HepG2 (cell line): Measurements from ENCODE around the gene ZNF618. TPM values are rescaled to one million over a fixed set of nuclear protein-coding genes. Genes with fewer than 3 reads are reported as not detected.

Experiments used
- ATAC-seq: fragments of 200-7000 bp; cut with Tn5 transposase; 3 replicates; pipeline ENCODE4 v1.9.1; 2020; ENCODE audit warnings: mild to moderate bottlenecking, moderate library complexity
- BruUV-seq: library from RNA; stranded (reverse); fragments of 400-500 nt; replicated peaks from 2 replicates; lab custom pipeline; 2021; lab: Mats Ljungman, UMichigan
- CTCF ChIA-PET: fragments of 300-600 bp; formaldehyde crosslinking; extraction: SDS; loops from one replicate; lab custom pipeline; 2021; ENCODE audit warnings: low total read pairs, inconsistent platforms, low intra/inter-chr PET ratio; lab: Yijun Ruan, JAX
- POLR2A ChIA-PET: fragments of 350-600 bp; sonication (Branson Sonifier 250); formaldehyde crosslinking; loops from one replicate; lab custom pipeline; 2020; ENCODE audit warnings: antibody characterized with exemption, inconsistent platforms; lab: Yijun Ruan, JAX
- DNase-seq: peaks from one replicate; pipeline ENCODE4 v3.0.0-alpha.2; 2015; ENCODE audit warnings: low spot score
- FAIRE-seq: peaks from 3 replicates; lab custom pipeline; 2011; peaks lifted over from hg19 to GRCh38; lab: Jason Lieb, UNC
- H2AFZ ChIP-seq: one replicate; pipeline ENCODE4 v1.6.1; 2011; ENCODE audit warnings: low read length, inconsistent platforms
- H3K27ac ChIP-seq: fragments of 300-600 bp; 3 replicates; pipeline ENCODE4 v1.8.0; 2011; ENCODE audit warnings: mixed run types, mild to moderate bottlenecking, mixed read lengths, low read length, inconsistent platforms; ENCODE audit not compliant: insufficient read depth; ENCODE audit errors: extremely low read length
- H3K27me3 ChIP-seq, 2 experiments: fragments of 200-600 bp in 1 of 2; 2 replicates in 1 of 2; 3 replicates in 1 of 2; pipeline versions ENCODE4 v1.6.0 to v1.8.0; 2011; ENCODE audit warnings: low read length in 2 of 2, mild to moderate bottlenecking in 2 of 2, moderate library complexity in 2 of 2, inconsistent platforms in 1 of 2; ENCODE audit not compliant: insufficient read depth in 2 of 2, control insufficient read depth in 1 of 2
- H3K36me3 ChIP-seq, 2 experiments: fragments of 200-600 bp in 1 of 2; replicated peaks in 1 of 2; 2 replicates in 1 of 2; 3 replicates in 1 of 2; pipeline versions ENCODE4 v1.5.1 to v1.8.0; 2011; ENCODE audit warnings: low read length in 2 of 2, inconsistent platforms in 1 of 2; ENCODE audit not compliant: insufficient read depth in 2 of 2, control insufficient read depth in 1 of 2
- H3K4me1 ChIP-seq: 2 replicates; pipeline ENCODE4 v1.5.1; 2012; ENCODE audit warnings: low read length, inconsistent platforms; ENCODE audit not compliant: insufficient read depth
- H3K4me2 ChIP-seq: 2 replicates; pipeline ENCODE4 v1.6.0; 2011; ENCODE audit warnings: low read depth, low read length, inconsistent platforms
- H3K4me3 ChIP-seq, 3 experiments: fragments of 200-600 bp in 1 of 3; sonication (generic), shearing (Covaris generic) in 1 of 3; replicated peaks in 1 of 3; 2 replicates each; pipeline ENCODE4 v1.5.1; 2011 to 2016; ENCODE audit warnings: low read length in 3 of 3, inconsistent platforms in 2 of 3, low read depth in 2 of 3, mild to moderate bottlenecking in 2 of 3, control low read depth in 1 of 3, mixed read lengths in 1 of 3; ENCODE audit not compliant: insufficient read depth in 1 of 3
- H3K79me2 ChIP-seq: one replicate; pipeline ENCODE4 v1.6.1; 2011; ENCODE audit warnings: low read length, inconsistent platforms; ENCODE audit not compliant: insufficient read depth
- H3K9ac ChIP-seq: 2 replicates; pipeline ENCODE4 v1.6.0; 2011; ENCODE audit warnings: mild to moderate bottlenecking, low read depth, low read length, inconsistent platforms; ENCODE audit not compliant: insufficient read depth
- H3K9me3 ChIP-seq: 2 replicates; pipeline ENCODE4 v1.5.1; 2012; ENCODE audit warnings: mild to moderate bottlenecking, low read length
- H4K20me1 ChIP-seq: 2 replicates; pipeline ENCODE4 v1.6.0; 2011; ENCODE audit warnings: inconsistent platforms, mild to moderate bottlenecking, low read length, moderate library complexity; ENCODE audit not compliant: insufficient read depth
- ARID4A ChIP-seq: sonication (generic); formaldehyde crosslinking; IDR thresholded peaks from 2 replicates; pipeline ENCODE4 v1.5.0; 2020; ENCODE audit warnings: mild to moderate bottlenecking, missing genetic modification reagents, borderline replicate concordance
- BATF2 ChIP-seq: sonication (generic); formaldehyde crosslinking; IDR thresholded peaks from 2 replicates; pipeline ENCODE4 v1.8.0; 2022; ENCODE audit warnings: mild to moderate bottlenecking, missing genetic modification reagents, moderate library complexity
- E2F1 ChIP-seq: sonication (generic); formaldehyde crosslinking; IDR thresholded peaks from 2 replicates; pipeline ENCODE4 v1.5.0; 2020; ENCODE audit warnings: missing genetic modification reagents
- KAT2B ChIP-seq: fragments of 150-350 bp; IDR thresholded peaks from 2 replicates; pipeline ENCODE4 v1.6.1; 2014; ENCODE audit warnings: low read depth, low read length, borderline replicate concordance
- MED8 ChIP-seq: sonication (generic); formaldehyde crosslinking; IDR thresholded peaks from 2 replicates; pipeline ENCODE4 v1.8.1; 2023; ENCODE audit warnings: mild to moderate bottlenecking, missing genetic modification reagents; ENCODE audit not compliant: insufficient replicate concordance
- MYNN ChIP-seq: sonication (generic); formaldehyde crosslinking; IDR thresholded peaks from 2 replicates; pipeline ENCODE4 v1.4.0; 2020; ENCODE audit warnings: mild to moderate bottlenecking, low read depth, missing genetic modification reagents
- NFYB ChIP-seq: sonication (generic); formaldehyde crosslinking; IDR thresholded peaks from 2 replicates; pipeline ENCODE4 v1.4.0; 2020; ENCODE audit warnings: missing genetic modification reagents
- RELA ChIP-seq: sonication (generic); formaldehyde crosslinking; IDR thresholded peaks from 2 replicates; pipeline ENCODE4 v1.4.0; 2020; ENCODE audit warnings: missing genetic modification reagents
- TMF1 ChIP-seq: sonication (generic); formaldehyde crosslinking; IDR thresholded peaks from 2 replicates; pipeline ENCODE4 v1.8.1; 2022; ENCODE audit warnings: low read depth, missing genetic modification reagents
- WIZ ChIP-seq: sonication (generic); formaldehyde crosslinking; IDR thresholded peaks from 2 replicates; pipeline ENCODE4 v1.5.1; 2020; ENCODE audit warnings: mild to moderate bottlenecking, missing genetic modification reagents
- ZFP90 ChIP-seq: sonication (generic); formaldehyde crosslinking; IDR thresholded peaks from 2 replicates; pipeline ENCODE4 v1.8.0; 2022; ENCODE audit warnings: missing genetic modification reagents, mild to moderate bottlenecking, inconsistent platforms, borderline replicate concordance
- ZGPAT ChIP-seq: IDR thresholded peaks from 2 replicates; pipeline ENCODE4 v1.6.1; 2016; ENCODE audit warnings: mild to moderate bottlenecking
- ZNF274 ChIP-seq: sonication (generic); formaldehyde crosslinking; IDR thresholded peaks from 2 replicates; pipeline ENCODE4 v1.5.1; 2020; ENCODE audit warnings: mild to moderate bottlenecking, missing genetic modification reagents
- WGBS: methylation state at CpG from one replicate; pipeline ENCODE4 v1.1.6; 2017; ENCODE audit warnings: low lambda C conversion rate; 5-methylcytosine and 5-hydroxymethylcytosine counted together
- in situ Hi-C: cut with HindIII; loops from 2 replicates; pipeline ENCODE4 v1.10.0; 2017; ENCODE audit warnings: low pct_unique_long_range_greater_than_20kb; ENCODE audit not compliant: extremely low pct_ligation_motif_present
- intact Hi-C: fragments of 100-400 bp; cut with micrococcal nuclease; formaldehyde crosslinking; loops from one replicate; pipeline ENCODE4 v1.10.0; 2022; ENCODE audit not compliant: unreplicated experiment
- polyA plus RNA-seq, 8 experiments: library from polyadenylated mRNA; depleted of rRNA in 3 of 8; stranded (reverse) in 7 of 8; unstranded in 1 of 8; fragments of >200 nt; fragmentation: Illumina TruSeq in 4 of 8; extraction: Trizol in 4 of 8; gene quantifications; 2 replicates each; pipeline versions ENCODE4 v1.2.1 to v1.2.3, GENCODE V29; 2011 to 2016; ENCODE audit warnings: low read depth in 4 of 8, missing spikeins in 1 of 8, mixed read lengths in 1 of 8; ENCODE audit not compliant: insufficient read depth in 1 of 8
- total RNA-seq, 5 experiments: library from RNA; depleted of rRNA; stranded (reverse); fragments of >200 nt; fragmentation: Illumina TruSeq; extraction: Trizol; gene quantifications; 2 replicates each; pipeline ENCODE4 v1.2.3, GENCODE V29; 2016; ENCODE audit warnings: low read depth in 1 of 5

Gene ZNF618
- total and polyA plus RNA-seq, 2 of the 13 experiments (the other 11 are each of a cell fraction or from before 2014, with no cell fraction given) = 0.07 TPM

GRCh38 chr9:114061830-114062474 is 185.8 kb downstream of the ZNF618 start:
- Histone ChIP-seq H3K27ac (peak overlapping the region; percentile 25), H4K20me1 (peaks cover 71% of the 10 kb centered on the region), H3K36me3 (peaks cover 27 to 65% of the 10 kb centered on the region in 2 experiments), H3K79me2 (peaks cover 9% of the 10 kb centered on the region), H3K4me2 (peak overlapping the region; percentile 19; the same call in 1 of the 2 replicates), H3K4me1 (peaks cover 88% of the 10 kb centered on the region), H2AFZ (no peak overlapping the region), H3K4me3 (no peak overlapping the region; a peak in 1 of 6 replicates), H3K9ac (no peak overlapping the region), H3K27me3 (peaks cover 0 to 1% of the 10 kb centered on the region in 2 experiments; a peak in 1 of 5 replicates), H3K9me3 (no peaks in the 10 kb centered on the region)
- CTCF ChIA-PET = no interaction called here
- WGBS = 41% methylated on average over 4 of the region's 4 CpGs
- DNase-seq (peak; percentile 56), ATAC-seq (no peak; the same call in 2 of the 3 replicates), FAIRE-seq (peak; percentile 82)
- POLR2A ChIA-PET = interaction anchor here (1.5 to 5.3 kb wide), 2 partner anchors 14 to 19 kb away, joined by 3 to 52 read pairs; no protein-coding TSS in a partner anchor
- in situ Hi-C loops (no loop called here), intact Hi-C loops (no loop called here)
- BruUV-seq = no TSS peak
- no peak for TF ChIP-seq TMF1 (CRISPR knock-in tag)
- no peak for TF ChIP-seq WIZ (CRISPR knock-in tag)
- TF ChIP-seq ZNF274 = no peak
- TF ChIP-seq MYNN (CRISPR knock-in tag) = no peak
- TF ChIP-seq NFYB (CRISPR knock-in tag) = no peak
- no peak for TF ChIP-seq KAT2B
- TF ChIP-seq ZGPAT (CRISPR knock-in tag) = peak; percentile 42; the same call in 1 of the 2 replicates
- TF ChIP-seq RELA = no peak
- peak; percentile 75; the same call in 1 of the 2 replicates for TF ChIP-seq ARID4A (CRISPR knock-in tag)
- no peak for TF ChIP-seq BATF2 (CRISPR knock-in tag)
- no peak for TF ChIP-seq ZFP90
- TF ChIP-seq E2F1 (CRISPR knock-in tag) = no peak
- TF ChIP-seq MED8 (CRISPR knock-in tag) = no peak
